GM12864 (cell line): ENCODE data around the gene PNPLA7.

Experiments used
- DNase-seq: peaks from one replicate; pipeline ENCODE4 v3.0.0-alpha.2; 2011; ENCODE audit warnings: low read depth
- H3K4me3 ChIP-seq: 2 replicates; pipeline ENCODE4 v1.5.1; 2011; ENCODE audit warnings: mild to moderate bottlenecking, low read depth, low read length, control low read depth
- CTCF ChIP-seq: IDR thresholded peaks from 2 replicates; pipeline ENCODE4 v1.5.1; 2011; ENCODE audit warnings: low read depth, mild to moderate bottlenecking, moderate library complexity, low read length, control low read depth, inconsistent platforms; ENCODE audit errors: missing control alignments

Gene PNPLA7

GRCh38 chr9:137494550-137495351, 55.5 kb downstream of the PNPLA7 start:
- TF ChIP-seq CTCF, result no peak
- DNase-seq, result no peak
- no peak overlapping the region for H3K4me3 ChIP-seq

GRCh38 chr9:137494104-137494544, 56.1 kb downstream of the PNPLA7 start:
- no peak for TF ChIP-seq CTCF
- H3K4me3 ChIP-seq, result no peak overlapping the region
- no peak for DNase-seq

- TF ChIP-seq CTCF, result no peak
- DNase-seq, result no peak
- no peak overlapping the region for H3K4me3 ChIP-seq
These were observed 56.7 kb downstream of the PNPLA7 start for GRCh38 chr9:137493364-137494103.

- no peak overlapping the region for H3K4me3 ChIP-seq
- TF ChIP-seq CTCF, result no peak
- DNase-seq, result no peak
These were observed 57.5 kb downstream of the PNPLA7 start for GRCh38 chr9:137492464-137493363.

- no peak for DNase-seq
- no peak for TF ChIP-seq CTCF
- H3K4me3 ChIP-seq, result no peak overlapping the region
These were observed 58.3 kb downstream of the PNPLA7 start for GRCh38 chr9:137491735-137492432.

- no peak for TF ChIP-seq CTCF
- no peak overlapping the region for H3K4me3 ChIP-seq
- no peak for DNase-seq
These were observed 59.5 kb downstream of the PNPLA7 start for GRCh38 chr9:137490532-137491186.
